Motor neuron (in vitro differentiated cells): ENCODE data around the gene SUMO3. TPM values are rescaled to one million over a fixed set of nuclear protein-coding genes. Genes with fewer than 3 reads are reported as not detected.

Source experiments
- total RNA-seq, 8 experiments: library from RNA; unstranded; fragments of 300-600 nt; gene quantifications; 2 replicates each; pipeline versions ENCODE4 v1.2.3 to v1.2.4, GENCODE V29; 2022

Gene SUMO3
- total RNA-seq, 8 experiments from 2014 or later: 46.6 to 103 (median 56.9) TPM

Other genes with a start within 250 kb of the SUMO3 start
- gene KRTAP10-4, start 244.3 kb downstream of the SUMO3 start, total RNA-seq: under 1 TPM in 3 of 8 experiments, not detected in 5; 0.41 to 1.00 (median 0.87) TPM
- 1 to 10 TPM in 1 of 8 experiments, under 1 TPM in 3, not detected in 4; 0.17 to 1.1 (median 0.43) TPM for gene KRTAP10-5, start 237.5 kb downstream of the SUMO3 start, total RNA-seq
- under 1 TPM in 4 of 8 experiments, not detected in 4; 0.23 to 0.71 (median 0.35) TPM for gene KRTAP10-6, start 225.6 kb downstream of the SUMO3 start, total RNA-seq
- gene KRTAP10-7, start 217.5 kb downstream of the SUMO3 start, total RNA-seq: under 1 TPM in 3 of 8 experiments, not detected in 5; 0.13 to 0.47 (median 0.20) TPM
- under 1 TPM in 4 of 8 experiments, not detected in 4; 0.41 to 0.67 (median 0.44) TPM for gene KRTAP10-8, start 206.0 kb downstream of the SUMO3 start, total RNA-seq
- 1 to 10 TPM in 1 of 8 experiments, under 1 TPM in 4, not detected in 3; 0.18 to 1.0 (median 0.46) TPM for gene KRTAP10-9, start 191.0 kb downstream of the SUMO3 start, total RNA-seq
- gene KRTAP10-10, start 180.7 kb downstream of the SUMO3 start, total RNA-seq: 1 to 10 TPM in 1 of 8 experiments, under 1 TPM in 3, not detected in 4; 0.17 to 1.1 (median 0.51) TPM
- gene KRTAP10-11, start 171.6 kb downstream of the SUMO3 start, total RNA-seq: under 1 TPM in 2 of 8 experiments, not detected in 6; 0.49 to 0.66 TPM
- not detected for gene KRTAP12-4, start 163.4 kb downstream of the SUMO3 start, total RNA-seq
- not detected for gene KRTAP12-3, start 160.1 kb downstream of the SUMO3 start, total RNA-seq
- not detected for gene KRTAP12-2, start 151.1 kb downstream of the SUMO3 start, total RNA-seq
- under 1 TPM in 1 of 8 experiments, not detected in 7; 0.90 TPM for gene KRTAP12-1, start 135.9 kb downstream of the SUMO3 start, total RNA-seq
- gene KRTAP10-12, start 120.9 kb downstream of the SUMO3 start, total RNA-seq: under 1 TPM in 3 of 8 experiments, not detected in 5; 0.29 to 0.85 (median 0.56) TPM
- under 1 TPM in 7 of 8 experiments, not detected in 1; 0.21 to 0.66 (median 0.31) TPM for gene TSPEAR, start 106.5 kb downstream of the SUMO3 start, total RNA-seq
- 100 to 1,000 TPM in 2 of 8 experiments, 10 to 100 TPM in 6; 32.6 to 142 (median 54.7) TPM for gene UBE2G2, start 16.2 kb downstream of the SUMO3 start, total RNA-seq
- gene PTTG1IP, start 55.6 kb upstream of the SUMO3 start, total RNA-seq: 100 to 1,000 TPM in 3 of 8 experiments, 10 to 100 TPM in 5; 62.1 to 226 (median 85.5) TPM
- gene ITGB2, start 102.8 kb upstream of the SUMO3 start, total RNA-seq: under 1 TPM in 5 of 8 experiments, not detected in 3; 0.05 to 0.85 (median 0.56) TPM
- gene SLX9, start 122.0 kb upstream of the SUMO3 start, total RNA-seq: 10 to 100 TPM in 7 of 8 experiments, 1 to 10 TPM in 1; 9.8 to 41.2 (median 15.3) TPM